A673 (cell line): ENCODE measurements around the gene AKTIP.

Source experiments
- CTCF ChIP-seq: fragments of 300-800, 200-600 bp; sonication (generic); conservative IDR thresholded peaks from 2 replicates; pipeline ENCODE4 v1.5.1; 2017; ENCODE audit warnings: low read depth, mild to moderate bottlenecking, antibody characterized with exemption, low read length, moderate library complexity, mixed read lengths
- EZH2 ChIP-seq: fragments of 200-600 bp; sonication (generic); IDR thresholded peaks from 2 replicates; pipeline ENCODE4 v1.6.1; 2017; ENCODE audit warnings: borderline replicate concordance, low read depth, mild to moderate bottlenecking, mixed read lengths, antibody characterized with exemption, low read length; ENCODE audit not compliant: poor library complexity, severe bottlenecking

GRCh38 chr16:53489755-53490154 is 13.3 kb downstream of the AKTIP start:
- TF ChIP-seq EZH2 (no peak), CTCF (no peak)
